ENCODE measurements around the gene SYNCRIP. TPM values are rescaled to one million over a fixed set of nuclear protein-coding genes. Genes with fewer than 3 reads are reported as not detected.
"Not testable (repeated sequence)": the region's sequence is repeated elsewhere in the genome, so short reads cannot be mapped to it uniquely, and the experiment has no call there.

SYNCRIP gene
- total and polyA plus RNA-seq, 2 donors from 2014 or later, result 26.5 to 109 TPM

GRCh38 chr6:85569323-85569722 lies 73.4 kb downstream of the SYNCRIP start:
- intact Hi-C loops (cut with DNase I), result no loop called here
- peaks cover 0 to 2% (median 0%) of the 10 kb centered on the region in 3 donors for H3K36me3 ChIP-seq (ENCODE audit: control insufficient read depth in 2 of 3, insufficient read depth in 3 of 3, low read length in 3 of 3)
- no peak for TF ChIP-seq CTCF (IDR thresholded peaks at IDR 0.05; ENCODE audit: borderline replicate concordance, extremely low read depth, insufficient read depth)
- DNase-seq, result no peak
- H3K4me3 ChIP-seq (ENCODE audit: low read length in 3 of 3), result no peak overlapping the region
- FAIRE-seq, result no peak
- H3K9ac ChIP-seq (ENCODE audit: low read length in 3 of 3), result no peak overlapping the region
- no peaks in the 10 kb centered on the region for H3K9me3 ChIP-seq (ENCODE audit: control insufficient read depth in 2 of 3, insufficient read depth in 1 of 3, low read length in 3 of 3)
- H3K27me3 ChIP-seq (ENCODE audit: control insufficient read depth, insufficient read depth, low read length), result no peaks in the 10 kb centered on the region
- no peaks in the 10 kb centered on the region for H3K4me1 ChIP-seq (ENCODE audit: control insufficient read depth in 2 of 3, insufficient read depth in 2 of 3, low read depth in 1 of 3, low read length in 3 of 3)
- no peak overlapping the region for H3K27ac ChIP-seq (ENCODE audit: low read depth in 2 of 2, low read length in 2 of 2)

- intact Hi-C loops (cut with DNase I), result no loop called here
- no peaks in the 10 kb centered on the region for H3K4me1 ChIP-seq (ENCODE audit: control insufficient read depth in 2 of 3, insufficient read depth in 2 of 3, low read depth in 1 of 3, low read length in 3 of 3)
- H3K27ac ChIP-seq (ENCODE audit: low read depth in 2 of 2, low read length in 2 of 2), result no peak overlapping the region
- H3K9ac ChIP-seq (ENCODE audit: low read length in 3 of 3), result no peak overlapping the region
- H3K27me3 ChIP-seq (ENCODE audit: control insufficient read depth, insufficient read depth, low read length), result no peaks in the 10 kb centered on the region
- H3K9me3 ChIP-seq (ENCODE audit: control insufficient read depth in 2 of 3, insufficient read depth in 1 of 3, low read length in 3 of 3), result no peaks in the 10 kb centered on the region
- DNase-seq (no peak), FAIRE-seq (no peak)
- TF ChIP-seq CTCF (IDR thresholded peaks at IDR 0.05; ENCODE audit: borderline replicate concordance, extremely low read depth, insufficient read depth), result no peak
- H3K36me3 ChIP-seq (ENCODE audit: control insufficient read depth in 2 of 3, insufficient read depth in 3 of 3, low read length in 3 of 3), result peaks cover 0 to 2% (median 0%) of the 10 kb centered on the region in 3 donors
- H3K4me3 ChIP-seq (ENCODE audit: low read length in 3 of 3), result no peak overlapping the region
Observed at GRCh38 chr6:85568411-85568810, 74.3 kb downstream of the SYNCRIP start.

- Histone ChIP-seq H3K4me3 (ENCODE audit: low read length in 3 of 3) (no peak overlapping the region), H3K27ac (ENCODE audit: low read depth in 2 of 2, low read length in 2 of 2) (no peak overlapping the region), H3K9ac (ENCODE audit: low read length in 3 of 3) (no peak overlapping the region), H3K36me3 (ENCODE audit: control insufficient read depth in 2 of 3, insufficient read depth in 3 of 3, low read length in 3 of 3) (no peaks in the 10 kb centered on the region), H3K27me3 (ENCODE audit: control insufficient read depth, insufficient read depth, low read length) (no peaks in the 10 kb centered on the region), H3K9me3 (ENCODE audit: control insufficient read depth in 2 of 3, insufficient read depth in 1 of 3, low read length in 3 of 3) (no peaks in the 10 kb centered on the region), H3K4me1 (ENCODE audit: control insufficient read depth in 2 of 3, insufficient read depth in 2 of 3, low read depth in 1 of 3, low read length in 3 of 3) (no peaks in the 10 kb centered on the region)
- FAIRE-seq (no peak), DNase-seq (no peak)
- TF ChIP-seq CTCF (IDR thresholded peaks at IDR 0.05; ENCODE audit: borderline replicate concordance, extremely low read depth, insufficient read depth), result no peak
- intact Hi-C loops (cut with DNase I), result no loop called here
Observed at GRCh38 chr6:85565736-85566135, 77.0 kb downstream of the SYNCRIP start.

DNA sequence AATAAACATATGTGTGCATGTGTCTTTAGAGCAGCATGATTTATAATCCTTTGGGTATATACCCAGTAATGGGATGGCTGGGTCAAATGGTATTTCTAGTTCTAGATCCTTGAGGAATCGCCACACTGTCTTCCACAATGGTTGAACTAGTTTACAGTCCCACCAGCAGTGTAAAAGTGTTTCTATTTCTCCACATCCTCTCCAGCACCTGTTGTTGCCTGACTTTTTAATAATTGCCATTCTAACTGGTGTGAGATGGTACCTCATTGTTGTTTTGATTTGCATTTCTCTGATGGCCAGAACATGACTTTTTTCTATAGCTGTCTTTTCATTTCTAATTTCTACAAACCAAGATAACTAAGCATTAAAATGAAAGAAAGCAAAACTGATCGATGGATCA lies 78.5 kb downstream of the SYNCRIP start:
- H3K9ac ChIP-seq (ENCODE audit: low read length in 3 of 3); intact Hi-C loops (cut with DNase I); H3K4me3 ChIP-seq (ENCODE audit: low read length in 3 of 3); H3K27me3 ChIP-seq (ENCODE audit: control insufficient read depth, insufficient read depth, low read length); H3K4me1 ChIP-seq (ENCODE audit: control insufficient read depth in 2 of 3, insufficient read depth in 2 of 3, low read depth in 1 of 3, low read length in 3 of 3); H3K27ac ChIP-seq (ENCODE audit: low read depth in 2 of 2, low read length in 2 of 2); H3K36me3 ChIP-seq (ENCODE audit: control insufficient read depth in 2 of 3, insufficient read depth in 3 of 3, low read length in 3 of 3); H3K9me3 ChIP-seq (ENCODE audit: control insufficient read depth in 2 of 3, insufficient read depth in 1 of 3, low read length in 3 of 3); DNase-seq; FAIRE-seq: not testable (repeated sequence)

Other genes with a start within 250 kb of the SYNCRIP start
- gene NT5E, start 192.8 kb downstream of the SYNCRIP start, total RNA-seq, result 41.0 TPM
- gene NT5E, start 192.8 kb downstream of the SYNCRIP start, polyA plus RNA-seq (ENCODE audit: insufficient read depth, low read depth, low replicate concordance), result 13.1 TPM
- gene SNX14, start 49.0 kb downstream of the SYNCRIP start, total RNA-seq, result 100 TPM
- gene SNX14, start 49.0 kb downstream of the SYNCRIP start, polyA plus RNA-seq (ENCODE audit: insufficient read depth, low read depth, low replicate concordance), result 125 TPM